ENCODE results near the gene KIAA1217. TPM values are rescaled to one million over a fixed set of nuclear protein-coding genes. Genes with fewer than 3 reads are reported as not detected.

Gene KIAA1217
- total and polyA plus RNA-seq, 9 of the 15 experiments (the other 6 are each of a cell fraction or from before 2014, with no cell fraction given), result 0.04 TPM; not detected in 8

GRCh38 chr10:24384954-24385353, 176.0 kb downstream of the KIAA1217 start:
- no peak overlapping the region for H3K9ac ChIP-seq (ENCODE audit: insufficient read depth in 1 of 2, low read depth in 2 of 2, low read length in 2 of 2)
- H3K79me2 ChIP-seq (ENCODE audit: control insufficient read depth, insufficient read depth, low read length), result no peaks in the 10 kb centered on the region
- H2AFZ ChIP-seq (ENCODE audit: low read depth, low read length), result no peak overlapping the region
- H3K4me1 ChIP-seq (replicated peaks in 1 of 2; ENCODE audit: control insufficient read depth in 2 of 2, insufficient read depth in 2 of 2, low read length in 2 of 2), result no peaks in the 10 kb centered on the region
- CTCF ChIA-PET (ENCODE audit: low intra/inter-chr PET ratio), result no interaction called here
- no peaks in the 10 kb centered on the region for H4K20me1 ChIP-seq (replicated peaks; ENCODE audit: control insufficient read depth, insufficient read depth, low read length)
- in situ Hi-C loops (cut with MboI) (no loop called here), intact Hi-C loops (cut with micrococcal nuclease) (loop anchor here (5.0 kb wide), 1 partner anchor 393 kb away; no protein-coding TSS in a partner anchor)
- ATAC-seq (no peak), FAIRE-seq (no peak), DNase-seq (ENCODE audit: extremely low read depth in 1 of 4, low spot score in 3 of 4) (no peak)
- H3K27me3 ChIP-seq (ENCODE audit: control insufficient read depth in 2 of 2, insufficient read depth in 2 of 2, low read length in 2 of 2), result peaks cover 0 to 6% of the 10 kb centered on the region in 2 experiments; a peak in 3 of 5 replicates
- H3K27ac ChIP-seq (ENCODE audit: extremely low read depth, low read depth, low read length), result no peak overlapping the region
- BruUV-seq (replicated peaks), result no TSS peak
- WGBS (ENCODE audit: insufficient coverage, low coverage, missing lambda C conversion rate), result 0% methylated on average over 5 of the region's 5 CpGs
- no peaks in the 10 kb centered on the region for H3K36me3 ChIP-seq (ENCODE audit: control insufficient read depth, insufficient read depth, low read length)
- H3K4me2 ChIP-seq (ENCODE audit: insufficient read depth, low read length), result no peak overlapping the region
- POLR2A ChIA-PET, result interaction anchor here (0.6 kb wide), 1 partner anchor 8 kb away, joined by 4 read pairs; no protein-coding TSS in a partner anchor
- H3K4me3 ChIP-seq, result no peak overlapping the region
- H3K9me1 ChIP-seq (ENCODE audit: control insufficient read depth, insufficient read depth, low read length), result no peaks in the 10 kb centered on the region
- H3K9me3 ChIP-seq (replicated peaks; ENCODE audit: control insufficient read depth, insufficient read depth, low read depth, low read length), result no peaks in the 10 kb centered on the region
- TF ChIP-seq MCM2 (IDR thresholded peaks at IDR 0.05; ENCODE audit: low read depth), result no peak
- no peak for TF ChIP-seq ZSCAN32 (CRISPR knock-in tag; IDR thresholded peaks at IDR 0.05)
- TF ChIP-seq, protein P1, sequence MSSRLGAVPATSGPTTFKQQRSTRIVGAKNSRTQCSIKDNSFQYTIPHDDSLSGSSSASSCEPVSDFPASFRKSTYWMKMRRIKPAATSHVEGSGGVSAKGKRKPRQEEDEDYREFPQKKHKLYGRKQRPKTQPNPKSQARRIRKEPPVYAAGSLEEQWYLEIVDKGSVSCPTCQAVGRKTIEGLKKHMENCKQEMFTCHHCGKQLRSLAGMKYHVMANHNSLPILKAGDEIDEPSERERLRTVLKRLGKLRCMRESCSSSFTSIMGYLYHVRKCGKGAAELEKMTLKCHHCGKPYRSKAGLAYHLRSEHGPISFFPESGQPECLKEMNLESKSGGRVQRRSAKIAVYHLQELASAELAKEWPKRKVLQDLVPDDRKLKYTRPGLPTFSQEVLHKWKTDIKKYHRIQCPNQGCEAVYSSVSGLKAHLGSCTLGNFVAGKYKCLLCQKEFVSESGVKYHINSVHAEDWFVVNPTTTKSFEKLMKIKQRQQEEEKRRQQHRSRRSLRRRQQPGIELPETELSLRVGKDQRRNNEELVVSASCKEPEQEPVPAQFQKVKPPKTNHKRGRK (tag; IDR thresholded peaks at IDR 0.05), result no peak
- no peak for TF ChIP-seq HNRNPK (IDR thresholded peaks at IDR 0.05; ENCODE audit: low read depth, low read length, poor library complexity, severe bottlenecking)
- TF ChIP-seq HDAC2 (IDR thresholded peaks at IDR 0.05), result no peak
- no peak for TF ChIP-seq RBM17 (IDR thresholded peaks at IDR 0.05; ENCODE audit: borderline replicate concordance, low read depth, low read length)
- no peak for TF ChIP-seq MEF2A (IDR thresholded peaks at IDR 0.05; ENCODE audit: control insufficient read depth, low read depth, low read length)
- TF ChIP-seq CSDE1 (IDR thresholded peaks at IDR 0.05), result no peak
- TF ChIP-seq KAT7 (CRISPR knock-in tag; IDR thresholded peaks at IDR 0.05; ENCODE audit: borderline replicate concordance), result no peak
- no peak for TF ChIP-seq ZNF174 (CRISPR knock-in tag; IDR thresholded peaks at IDR 0.05)
- no peak for TF ChIP-seq MXI1 (IDR thresholded peaks at IDR 0.05; ENCODE audit: low read depth, low read length)
- no peak for TF ChIP-seq ELF2 (CRISPR knock-in tag; IDR thresholded peaks at IDR 0.05)
- no peak for TF ChIP-seq L3MBTL2 (IDR thresholded peaks at IDR 0.05)
- no peak for TF ChIP-seq POLR2AphosphoS2 (IDR thresholded peaks at IDR 0.05; ENCODE audit: low read length)
- no peak for TF ChIP-seq ARID3B (CRISPR knock-in tag; IDR thresholded peaks at IDR 0.05; ENCODE audit: borderline replicate concordance)
- no peak for TF ChIP-seq TRIM25 (IDR thresholded peaks at IDR 0.05; ENCODE audit: borderline replicate concordance)
